K562 (cell line): ENCODE measurements around the gene RGS9BP. TPM values are rescaled to one million over a fixed set of nuclear protein-coding genes. Genes with fewer than 3 reads are reported as not detected.

Source experiments
- CBX2 ChIP-seq: fragments of 200-600 bp; sonication (generic); IDR thresholded peaks from one replicate; pipeline ENCODE4 v1.6.1; 2012; ENCODE audit warnings: mild to moderate bottlenecking, low read length, inconsistent platforms; ENCODE audit not compliant: insufficient read depth, poor library complexity, severe bottlenecking
- ESRRB ChIP-seq: fragments of 250-450 bp; sonication (Bioruptor Pico); IDR thresholded peaks from 2 replicates; pipeline ENCODE4 v1.5.0; 2020; ENCODE audit warnings: mild to moderate bottlenecking, moderate library complexity, borderline replicate concordance
- FOXA1 ChIP-seq: fragments of 450-650 bp; IDR thresholded peaks from 2 replicates; pipeline ENCODE4 v1.6.1; 2016; ENCODE audit warnings: mild to moderate bottlenecking, borderline replicate concordance
- GTF2E2 ChIP-seq: fragments of 200-800 bp; sonication (Bioruptor generic); IDR thresholded peaks from 2 replicates; pipeline ENCODE4 v1.6.1; 2016; ENCODE audit warnings: missing genetic modification characterization, missing compliant biosample characterization
- HEY1 ChIP-seq: fragments of 250-450 bp; sonication (Bioruptor Pico); IDR thresholded peaks from 2 replicates; pipeline ENCODE4 v1.5.0; 2020; ENCODE audit warnings: mild to moderate bottlenecking, moderate library complexity, borderline replicate concordance
- KAT2B ChIP-seq: IDR thresholded peaks from one replicate; pipeline ENCODE4 v1.6.1; 2012; ENCODE audit warnings: low read depth, mild to moderate bottlenecking, control low read depth, inconsistent platforms, low read length, moderate library complexity
- MYC ChIP-seq, 2 experiments: fragments of 250-450 bp in 1 of 2; sonication (Bioruptor Pico) in 1 of 2; IDR thresholded peaks; 2 replicates each; pipeline versions ENCODE4 v1.5.1 to v1.6.1; 2012 to 2021; ENCODE audit warnings: low read depth in 2 of 2, borderline replicate concordance in 1 of 2, improper control_type of control experiment in 1 of 2, low read length in 1 of 2, mild to moderate bottlenecking in 1 of 2, moderate library complexity in 1 of 2
- PRPF4 ChIP-seq: fragments of 200-400 bp; formaldehyde crosslinking; IDR thresholded peaks from one replicate; pipeline ENCODE4 v1.6.1; 2017; ENCODE audit warnings: low read length, low read depth, mild to moderate bottlenecking; ENCODE audit not compliant: insufficient read depth, poor library complexity, severe bottlenecking
- PTRF ChIP-seq: fragments of 450-650 bp; IDR thresholded peaks from 2 replicates; pipeline ENCODE4 v1.6.1; 2016; ENCODE audit warnings: mild to moderate bottlenecking, missing genetic modification characterization, missing compliant biosample characterization
- RFX7 ChIP-seq: fragments of 250-450 bp; sonication (Bioruptor Pico); IDR thresholded peaks from 2 replicates; pipeline ENCODE4 v1.5.1; 2021; ENCODE audit warnings: mild to moderate bottlenecking
- SLC30A9 ChIP-seq: fragments of 250-450 bp; sonication (Bioruptor Pico); IDR thresholded peaks from 2 replicates; pipeline ENCODE4 v1.8.0; 2022; ENCODE audit warnings: mild to moderate bottlenecking, moderate library complexity
- SMAD1 ChIP-seq: fragments of 150-350 bp; IDR thresholded peaks from 2 replicates; pipeline ENCODE4 v1.6.1; 2014; ENCODE audit warnings: low read length, low read depth; ENCODE audit not compliant: partially characterized antibody
- TGIF2 ChIP-seq: sonication (generic); formaldehyde crosslinking; IDR thresholded peaks from 2 replicates; pipeline ENCODE4 v1.8.1; 2022; ENCODE audit warnings: mild to moderate bottlenecking, missing genetic modification reagents, moderate library complexity
- ZBTB11 ChIP-seq, 3 experiments: fragments of 200-800 bp in 1 of 3; fragments of 250-450 bp in 1 of 3; fragments of 450-650 bp in 1 of 3; sonication (Bioruptor Pico) in 1 of 3; sonication (Bioruptor generic) in 1 of 3; formaldehyde crosslinking in 1 of 3; IDR thresholded peaks; 2 replicates each; pipeline versions ENCODE4 v1.6.1 to v1.8.0; 2016 to 2022; ENCODE audit warnings: mild to moderate bottlenecking in 2 of 3, missing genetic modification characterization in 2 of 3, missing compliant biosample characterization in 1 of 3, moderate library complexity in 1 of 3
- ZFP30 ChIP-seq: fragments of 250-450 bp; sonication (Bioruptor Pico); IDR thresholded peaks from 2 replicates; pipeline ENCODE4 v1.8.0; 2022; ENCODE audit warnings: moderate library complexity, mild to moderate bottlenecking, inconsistent platforms, borderline replicate concordance
- ZNF197 ChIP-seq: fragments of 200-800 bp; sonication (Bioruptor generic); IDR thresholded peaks from 2 replicates; pipeline ENCODE4 v1.6.1; 2016; ENCODE audit warnings: low read depth, missing genetic modification characterization, missing compliant biosample characterization
- ZNF518B ChIP-seq: fragments of 250-450 bp; sonication (Bioruptor Pico); IDR thresholded peaks from 2 replicates; pipeline ENCODE4 v1.5.0; 2021; ENCODE audit warnings: mild to moderate bottlenecking, moderate library complexity
- ZNF695 ChIP-seq: fragments of 450-650 bp; formaldehyde crosslinking; IDR thresholded peaks from 2 replicates; pipeline ENCODE4 v1.4.0; 2020; ENCODE audit warnings: mild to moderate bottlenecking, moderate library complexity
- polyA plus RNA-seq, 8 experiments: library from polyadenylated mRNA; depleted of rRNA in 4 of 8; stranded (reverse) in 5 of 8; unstranded in 3 of 8; fragments of >200 nt; fragmentation: Nextera tagmentation in 2 of 8; fragmentation: Illumina TruSeq in 1 of 8; extraction: Ambion mirVana in 2 of 8; extraction: Trizol in 1 of 8; gene quantifications; 2 replicates each; pipeline versions ENCODE4 v1.2.1 to v1.2.3, GENCODE V29; 2011 to 2014; ENCODE audit warnings: inconsistent platforms in 1 of 8, missing spikeins in 1 of 8
- total RNA-seq, 7 experiments: library from RNA; depleted of rRNA in 6 of 7; stranded (reverse); fragments of >200 nt in 6 of 7; fragmentation: Illumina TruSeq in 2 of 7; extraction: Trizol in 2 of 7; gene quantifications; 2 replicates each; pipeline versions ENCODE4 v1.2.1 to v1.2.3, GENCODE V29; 2011 to 2021; ENCODE audit warnings: low replicate concordance in 1 of 7
- TF ChIP-seq, protein P1 (sequence below): IDR thresholded peaks from 2 replicates; pipeline ENCODE4 v1.6.1; 2016; ENCODE audit warnings: missing genetic modification characterization, missing compliant biosample characterization

Gene RGS9BP
- total and polyA plus RNA-seq, 9 of the 15 experiments (the other 6 are each of a cell fraction or from before 2014, with no cell fraction given): 0.03 to 1.3 (median 0.49) TPM

- TF ChIP-seq HEY1 (CRISPR knock-in tag): no peak
- 0 out of 2 replicates have a peak, but pooled peaks have one; percentile 7 for TF ChIP-seq GTF2E2 (tag)
- TF ChIP-seq TGIF2 (CRISPR knock-in tag): 0 out of 2 replicates have a peak, but pooled peaks have one; percentile 1
- TF ChIP-seq KAT2B: no peak
- TF ChIP-seq CBX2: no peak
- no peak for TF ChIP-seq ZNF197
- TF ChIP-seq ESRRB (CRISPR knock-in tag): no peak
- no peak for TF ChIP-seq SLC30A9
- TF ChIP-seq PRPF4: no peak
- peak; percentile 30; the same call in 1 of the 2 replicates for TF ChIP-seq MYC (IDR thresholded peaks at IDR 0.05; ENCODE audit: low read depth, low read length)
- peak; percentile 48; the same call in 1 of the 2 replicates for TF ChIP-seq MYC (CRISPR knock-in tag; IDR thresholded peaks at IDR 0.05; ENCODE audit: borderline replicate concordance, low read depth)
- TF ChIP-seq ZNF695 (CRISPR knock-in tag): no peak
- no peak for TF ChIP-seq RFX7 (CRISPR knock-in tag)
- TF ChIP-seq ZNF518B (CRISPR knock-in tag): no peak
- no peak for TF ChIP-seq FOXA1
- TF ChIP-seq PTRF (tag): no peak
- no peak for TF ChIP-seq ZFP30
- TF ChIP-seq, protein P1, sequence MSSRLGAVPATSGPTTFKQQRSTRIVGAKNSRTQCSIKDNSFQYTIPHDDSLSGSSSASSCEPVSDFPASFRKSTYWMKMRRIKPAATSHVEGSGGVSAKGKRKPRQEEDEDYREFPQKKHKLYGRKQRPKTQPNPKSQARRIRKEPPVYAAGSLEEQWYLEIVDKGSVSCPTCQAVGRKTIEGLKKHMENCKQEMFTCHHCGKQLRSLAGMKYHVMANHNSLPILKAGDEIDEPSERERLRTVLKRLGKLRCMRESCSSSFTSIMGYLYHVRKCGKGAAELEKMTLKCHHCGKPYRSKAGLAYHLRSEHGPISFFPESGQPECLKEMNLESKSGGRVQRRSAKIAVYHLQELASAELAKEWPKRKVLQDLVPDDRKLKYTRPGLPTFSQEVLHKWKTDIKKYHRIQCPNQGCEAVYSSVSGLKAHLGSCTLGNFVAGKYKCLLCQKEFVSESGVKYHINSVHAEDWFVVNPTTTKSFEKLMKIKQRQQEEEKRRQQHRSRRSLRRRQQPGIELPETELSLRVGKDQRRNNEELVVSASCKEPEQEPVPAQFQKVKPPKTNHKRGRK: no peak
- no peak for TF ChIP-seq SMAD1
- no peak for TF ChIP-seq ZBTB11 (CRISPR knock-in tag; IDR thresholded peaks at IDR 0.05)
Observed at GRCh38 chr19:32692727-32693061, 17.0 kb downstream of the RGS9BP start (continued).
